Nephron (organoid): ENCODE results near the gene SCN2B.

Experiments
- H3K27ac Mint-ChIP-seq, 3 experiments: 2 replicates each; pipeline ENCODE4 v1.8.0; 2020; ENCODE audit warnings: mixed read lengths in 3 of 3, mild to moderate bottlenecking in 2 of 3, moderate library complexity in 1 of 3
- H3K27me3 Mint-ChIP-seq: 2 replicates; pipeline ENCODE4 v1.8.0; 2021; ENCODE audit warnings: low read depth, mild to moderate bottlenecking, moderate library complexity, mixed read lengths
- H3K36me3 Mint-ChIP-seq: 2 replicates; pipeline ENCODE4 v1.8.0; 2020; ENCODE audit warnings: low read depth, mixed read lengths
- H3K4me1 Mint-ChIP-seq: 2 replicates; pipeline ENCODE4 v1.8.0; 2020; ENCODE audit warnings: mixed read lengths
- H3K4me3 Mint-ChIP-seq, 3 experiments: 2 replicates each; pipeline ENCODE4 v1.8.0; 2020; ENCODE audit warnings: mild to moderate bottlenecking in 3 of 3, mixed read lengths in 3 of 3, moderate library complexity in 2 of 3
- H3K9me3 Mint-ChIP-seq: 2 replicates; pipeline ENCODE4 v1.8.0; 2020; ENCODE audit warnings: mixed read lengths
- TF ChIP-seq, protein P1 (sequence below), 3 experiments: fragments of 200-600 bp; sonication (generic); IDR thresholded peaks; one replicate each; pipeline ENCODE4 v1.5.0; 2021; ENCODE audit warnings: antibody characterized with exemption in 3 of 3; ENCODE audit not compliant: unreplicated experiment in 3 of 3

The SCN2B gene

DNA sequence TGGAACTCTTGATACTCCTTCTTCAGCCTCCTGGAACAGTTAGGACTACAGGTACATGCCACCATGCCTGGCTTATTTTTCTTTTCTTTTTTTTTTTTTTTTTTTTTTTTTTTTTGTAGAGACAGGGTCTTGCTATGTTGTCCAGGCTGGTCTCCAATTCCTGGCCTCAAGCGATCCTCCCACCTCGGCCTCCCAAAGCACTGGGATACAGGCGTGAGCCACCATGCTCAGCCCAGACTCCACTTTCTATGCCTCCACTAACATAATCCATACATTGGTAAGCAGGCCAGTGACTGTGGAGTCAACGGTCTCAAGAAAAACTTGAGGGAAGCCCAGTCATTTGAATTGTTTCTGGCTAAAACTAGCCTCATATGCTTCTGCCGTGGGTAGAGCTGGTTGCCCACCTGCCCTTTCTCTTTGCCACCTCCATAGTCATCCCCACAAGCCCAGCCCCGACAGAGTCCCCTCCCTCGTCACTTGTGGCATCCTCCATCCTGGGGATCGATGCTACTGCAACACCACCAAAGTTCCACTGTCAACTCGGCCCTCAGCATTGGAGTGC is 2.4 kb downstream of the SCN2B start:
- H3K4me1 Mint-ChIP-seq, result peaks cover 49% of the 10 kb centered on the region
- no peaks in the 10 kb centered on the region for H3K9me3 Mint-ChIP-seq
- TF ChIP-seq, protein P1, sequence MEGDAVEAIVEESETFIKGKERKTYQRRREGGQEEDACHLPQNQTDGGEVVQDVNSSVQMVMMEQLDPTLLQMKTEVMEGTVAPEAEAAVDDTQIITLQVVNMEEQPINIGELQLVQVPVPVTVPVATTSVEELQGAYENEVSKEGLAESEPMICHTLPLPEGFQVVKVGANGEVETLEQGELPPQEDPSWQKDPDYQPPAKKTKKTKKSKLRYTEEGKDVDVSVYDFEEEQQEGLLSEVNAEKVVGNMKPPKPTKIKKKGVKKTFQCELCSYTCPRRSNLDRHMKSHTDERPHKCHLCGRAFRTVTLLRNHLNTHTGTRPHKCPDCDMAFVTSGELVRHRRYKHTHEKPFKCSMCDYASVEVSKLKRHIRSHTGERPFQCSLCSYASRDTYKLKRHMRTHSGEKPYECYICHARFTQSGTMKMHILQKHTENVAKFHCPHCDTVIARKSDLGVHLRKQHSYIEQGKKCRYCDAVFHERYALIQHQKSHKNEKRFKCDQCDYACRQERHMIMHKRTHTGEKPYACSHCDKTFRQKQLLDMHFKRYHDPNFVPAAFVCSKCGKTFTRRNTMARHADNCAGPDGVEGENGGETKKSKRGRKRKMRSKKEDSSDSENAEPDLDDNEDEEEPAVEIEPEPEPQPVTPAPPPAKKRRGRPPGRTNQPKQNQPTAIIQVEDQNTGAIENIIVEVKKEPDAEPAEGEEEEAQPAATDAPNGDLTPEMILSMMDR (IDR thresholded peaks at IDR 0.05; ENCODE audit: unreplicated experiment in 3 of 3), result no peak
- peak overlapping the region; percentile 88 to 95 (median 91) for H3K4me3 Mint-ChIP-seq
- peak overlapping the region; percentile 94 to 98 (median 97) for H3K27ac Mint-ChIP-seq
- peaks cover 51% of the 10 kb centered on the region for H3K27me3 Mint-ChIP-seq
- H3K36me3 Mint-ChIP-seq, result no peaks in the 10 kb centered on the region

- no peaks in the 10 kb centered on the region for H3K36me3 Mint-ChIP-seq
- H3K27me3 Mint-ChIP-seq, result peaks cover 63% of the 10 kb centered on the region
- peaks cover 50% of the 10 kb centered on the region for H3K4me1 Mint-ChIP-seq
- TF ChIP-seq, protein P1 (IDR thresholded peaks at IDR 0.05; ENCODE audit: unreplicated experiment in 3 of 3), result no peak
- H3K9me3 Mint-ChIP-seq, result no peaks in the 10 kb centered on the region
- peak overlapping the region in 1 of 3 experiments; percentile 43 for H3K4me3 Mint-ChIP-seq
- H3K27ac Mint-ChIP-seq, result no peak overlapping the region
These were observed 4.1 kb downstream of the SCN2B start for GRCh38 chr11:118172356-118172755.

- TF ChIP-seq, protein P1 (IDR thresholded peaks at IDR 0.05; ENCODE audit: unreplicated experiment in 3 of 3), result peak; percentile 92 to 95 (median 93)
- peak overlapping the region in 1 of 3 experiments; percentile 35 for H3K27ac Mint-ChIP-seq
- peaks cover 3% of the 10 kb centered on the region for H3K36me3 Mint-ChIP-seq
- peaks cover 63% of the 10 kb centered on the region for H3K27me3 Mint-ChIP-seq
- peaks cover 48% of the 10 kb centered on the region for H3K4me1 Mint-ChIP-seq
- H3K9me3 Mint-ChIP-seq, result no peaks in the 10 kb centered on the region
- H3K4me3 Mint-ChIP-seq, result peak overlapping the region; percentile 13 to 43 (median 27)
These were observed 5.0 kb downstream of the SCN2B start for GRCh38 chr11:118171269-118172062.

DNA sequence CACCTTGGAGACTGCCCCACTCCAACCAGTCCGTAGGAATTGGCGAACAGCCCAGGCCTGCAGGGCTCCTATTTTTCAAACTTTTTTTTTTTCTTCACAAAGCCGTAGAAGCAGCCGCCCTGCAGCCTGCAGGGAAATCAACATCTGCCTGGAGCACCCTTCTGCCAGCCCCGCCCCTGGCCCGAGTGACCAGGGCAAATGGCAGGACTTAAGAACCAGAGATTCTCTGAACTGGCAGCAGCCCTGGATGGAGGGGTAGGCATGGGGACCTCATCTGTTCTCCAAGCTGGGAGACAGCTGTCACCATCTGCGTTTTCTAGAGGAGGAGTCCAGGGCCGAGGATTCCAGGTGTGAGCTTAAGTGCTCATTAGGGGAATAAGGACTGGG is 5.6 kb downstream of the SCN2B start:
- Mint-ChIP-seq H3K27me3 (peaks cover 63% of the 10 kb centered on the region), H3K4me3 (peak overlapping the region in 2 of 3 experiments; percentile 29 to 34), H3K9me3 (no peaks in the 10 kb centered on the region), H3K27ac (no peak overlapping the region), H3K36me3 (peaks cover 3% of the 10 kb centered on the region), H3K4me1 (peaks cover 42% of the 10 kb centered on the region)
- TF ChIP-seq, protein P1 (IDR thresholded peaks at IDR 0.05; ENCODE audit: unreplicated experiment in 3 of 3), result no peak

- Mint-ChIP-seq H3K9me3 (no peaks in the 10 kb centered on the region), H3K4me1 (peaks cover 35% of the 10 kb centered on the region), H3K36me3 (peaks cover 3% of the 10 kb centered on the region), H3K27ac (no peak overlapping the region), H3K27me3 (peaks cover 60% of the 10 kb centered on the region), H3K4me3 (no peak overlapping the region)
- TF ChIP-seq, protein P1 (IDR thresholded peaks at IDR 0.05; ENCODE audit: unreplicated experiment in 3 of 3), result no peak
These were observed 6.2 kb downstream of the SCN2B start for GRCh38 chr11:118170231-118170630.
